ENCODE results near the gene SNX25.

GRCh38 chr4:185249105-185249504 lies 39.7 kb downstream of the SNX25 start:
- TF ChIP-seq SIN3A (IDR thresholded peaks at IDR 0.05; ENCODE audit: borderline replicate concordance, insufficient read depth, low read length) (no peak), POLR2AphosphoS5 (IDR thresholded peaks at IDR 0.05; ENCODE audit: low read depth, low read length) (no peak), TAF1 (IDR thresholded peaks at IDR 0.05; ENCODE audit: borderline replicate concordance, insufficient read depth, low read length) (no peak), REST (IDR thresholded peaks at IDR 0.05; ENCODE audit: insufficient read depth in 1 of 2, low read depth in 2 of 2, low read length in 2 of 2) (no peak), FOXP2 (optimal IDR thresholded peaks at IDR 0.05; ENCODE audit: borderline replicate concordance, extremely low read depth, extremely low read length, insufficient read depth) (no peak)
